GM18502 (cell line): Measurements from ENCODE around the gene ADAMTS8.

Experiments used
- ATAC-seq: cut with Tn5 transposase; IDR thresholded peaks from one replicate; pipeline ENCODE4 v1.9.1; 2021; ENCODE audit warnings: mild to moderate bottlenecking; ENCODE audit not compliant: unreplicated experiment, poor library complexity

The ADAMTS8 gene

DNA sequence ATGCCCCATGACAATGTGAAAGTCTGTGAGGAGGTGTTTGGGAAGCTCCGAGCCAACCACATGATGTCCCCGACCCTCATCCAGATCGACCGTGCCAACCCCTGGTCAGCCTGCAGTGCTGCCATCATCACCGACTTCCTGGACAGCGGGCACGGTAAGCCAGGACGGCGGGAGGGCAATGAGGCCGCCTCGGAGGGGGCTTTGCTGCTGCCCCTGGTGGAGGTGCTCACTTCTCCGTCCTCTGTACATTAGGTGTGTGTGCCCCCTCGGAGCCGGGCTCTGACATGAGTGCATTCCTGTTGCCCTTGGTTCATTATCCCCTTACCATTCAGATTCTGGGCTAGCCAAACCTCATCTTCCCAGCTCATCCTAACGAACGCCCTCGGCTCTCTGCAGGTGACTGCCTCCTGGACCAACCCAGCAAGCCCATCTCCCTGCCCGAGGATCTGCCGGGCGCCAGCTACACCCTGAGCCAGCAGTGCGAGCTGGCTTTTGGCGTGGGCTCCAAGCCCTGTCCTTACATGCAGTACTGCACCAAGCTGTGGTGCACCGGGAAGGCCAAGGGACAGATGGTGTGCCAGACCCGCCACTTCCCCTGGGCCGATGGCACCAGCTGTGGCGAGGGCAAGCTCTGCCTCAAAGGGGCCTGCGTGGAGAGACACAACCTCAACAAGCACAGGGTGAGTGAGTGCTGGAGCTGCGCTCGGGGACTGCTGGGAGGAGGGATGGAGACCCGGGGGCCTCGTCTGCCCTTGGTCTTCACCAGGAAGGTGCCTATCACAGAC is 33.9 kb upstream of the ADAMTS8 start:
- ATAC-seq, result no peak

DNA sequence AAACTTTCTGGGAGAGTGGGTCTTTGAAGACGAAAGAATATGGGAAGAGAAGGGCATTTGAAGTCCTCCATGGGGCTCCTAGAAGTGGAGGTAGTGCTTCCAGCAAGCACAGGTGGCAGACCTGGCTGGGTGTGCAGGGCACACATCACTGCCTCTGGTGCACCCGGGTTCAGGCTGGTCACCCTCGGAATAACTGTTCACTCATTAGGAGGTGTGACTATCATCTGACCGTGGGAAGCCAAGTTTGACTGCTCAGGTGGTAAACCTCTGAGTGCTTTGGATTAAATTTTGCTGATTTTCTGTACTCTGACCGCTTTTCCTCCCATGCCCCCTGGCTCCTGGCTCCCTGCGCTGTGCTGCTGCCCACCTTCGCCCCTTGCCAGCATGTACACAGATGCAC is 31.1 kb upstream of the ADAMTS8 start:
- no peak for ATAC-seq

DNA sequence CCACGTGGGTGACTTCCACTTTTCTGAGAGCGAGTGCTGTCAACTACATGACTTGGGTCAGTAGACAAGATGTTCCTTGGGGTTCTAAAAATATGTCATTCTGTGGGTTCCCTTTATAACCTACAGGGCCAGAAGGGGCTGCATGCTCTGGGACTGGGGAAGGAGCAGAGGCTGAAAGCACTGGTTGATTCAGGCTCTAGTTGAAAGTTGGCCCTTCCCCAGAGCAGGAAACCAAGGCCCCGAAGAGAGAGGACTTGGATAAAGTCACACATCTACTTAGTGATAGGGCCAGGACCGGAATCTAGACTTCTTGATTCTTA is 30.0 kb upstream of the ADAMTS8 start:
- ATAC-seq, result no peak

DNA sequence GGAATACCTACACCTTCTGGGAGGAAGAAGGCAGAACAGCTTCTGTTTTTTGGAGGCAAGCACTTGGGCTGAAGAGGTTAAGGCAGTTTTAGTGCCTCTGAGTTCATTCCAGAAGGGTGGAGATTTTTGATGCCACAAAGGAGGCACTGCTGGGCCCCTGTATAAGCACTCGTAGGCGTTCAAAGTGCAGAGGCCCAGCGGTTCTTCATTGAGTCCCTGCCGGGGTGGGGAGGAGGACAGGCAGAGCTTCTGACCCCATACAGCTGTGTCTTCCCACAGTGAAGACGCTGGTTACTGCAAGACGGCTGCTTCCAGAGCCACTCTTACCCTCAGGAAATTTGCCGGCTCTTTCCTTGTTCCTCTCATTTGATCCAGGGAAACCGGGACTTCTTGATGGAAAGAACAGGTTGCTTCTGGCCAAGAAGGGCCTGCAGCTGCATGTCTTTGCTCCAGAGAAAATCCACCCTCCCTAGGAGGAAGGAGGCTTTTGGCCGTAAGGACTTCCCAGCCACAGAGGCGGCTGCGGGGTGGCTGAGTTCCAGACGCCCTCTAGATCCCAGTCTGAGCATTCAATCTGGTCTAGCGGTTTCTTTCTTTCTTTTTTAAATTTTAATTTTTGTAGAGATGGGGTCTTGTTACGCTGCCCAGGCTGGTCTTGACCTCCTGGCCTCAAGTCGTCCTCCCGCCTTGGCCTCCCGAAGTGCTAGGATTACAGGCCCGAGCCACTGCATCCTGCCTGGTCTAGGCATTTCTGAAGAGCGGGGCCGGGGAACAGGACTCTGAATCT is 29.4 kb upstream of the ADAMTS8 start:
- no peak for ATAC-seq

DNA sequence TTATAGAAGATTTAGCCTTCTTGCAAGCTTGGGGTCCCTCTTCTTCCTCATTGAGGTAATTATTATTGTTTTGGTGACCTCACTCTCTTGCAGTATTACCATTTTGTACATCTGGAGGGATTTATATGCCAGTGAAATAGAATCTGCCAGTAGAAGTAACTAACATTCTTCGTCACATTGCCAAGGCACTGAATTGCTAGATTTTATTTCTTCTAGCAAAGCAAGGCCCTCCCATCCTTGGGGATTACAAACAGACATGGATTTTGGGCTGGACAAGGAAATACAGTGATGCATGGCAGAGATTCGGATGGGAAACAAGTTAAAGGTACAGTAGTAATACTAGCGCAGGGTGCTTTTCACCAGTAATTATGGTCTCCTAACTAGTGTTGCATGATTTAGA is 27.9 kb upstream of the ADAMTS8 start:
- ATAC-seq, result no peak

DNA sequence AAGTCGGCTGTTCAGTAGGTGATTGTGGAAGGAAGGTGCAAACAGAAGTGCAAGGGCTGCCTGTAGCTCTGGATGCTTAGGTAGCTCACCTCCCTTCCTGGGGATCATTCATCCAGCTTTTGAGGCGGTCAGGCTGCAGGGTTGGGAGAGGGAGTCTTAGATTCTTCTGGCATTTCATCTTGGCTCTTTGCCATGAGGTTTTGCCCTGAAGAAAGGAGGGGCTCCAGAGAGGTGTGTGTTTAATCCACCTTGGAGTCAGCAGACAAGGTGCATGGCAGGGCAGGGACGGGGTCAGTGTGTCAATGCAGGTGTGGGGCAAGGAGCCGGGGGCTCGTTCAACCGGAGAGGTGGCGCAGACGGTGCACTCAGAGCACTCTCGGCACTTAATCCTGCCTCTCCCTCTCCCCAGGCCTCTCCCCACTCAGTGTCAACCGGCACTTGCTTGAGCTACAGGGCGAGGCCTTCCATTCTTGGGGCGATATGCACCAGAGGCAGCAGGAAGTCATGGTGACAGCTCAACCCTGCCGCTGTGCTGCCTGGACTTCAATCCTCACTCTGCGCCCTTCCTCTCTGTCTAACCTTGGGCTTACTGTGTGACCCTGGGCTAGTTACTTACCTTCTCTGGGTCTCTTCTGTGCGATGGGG is 27.2 kb upstream of the ADAMTS8 start:
- no peak for ATAC-seq

DNA sequence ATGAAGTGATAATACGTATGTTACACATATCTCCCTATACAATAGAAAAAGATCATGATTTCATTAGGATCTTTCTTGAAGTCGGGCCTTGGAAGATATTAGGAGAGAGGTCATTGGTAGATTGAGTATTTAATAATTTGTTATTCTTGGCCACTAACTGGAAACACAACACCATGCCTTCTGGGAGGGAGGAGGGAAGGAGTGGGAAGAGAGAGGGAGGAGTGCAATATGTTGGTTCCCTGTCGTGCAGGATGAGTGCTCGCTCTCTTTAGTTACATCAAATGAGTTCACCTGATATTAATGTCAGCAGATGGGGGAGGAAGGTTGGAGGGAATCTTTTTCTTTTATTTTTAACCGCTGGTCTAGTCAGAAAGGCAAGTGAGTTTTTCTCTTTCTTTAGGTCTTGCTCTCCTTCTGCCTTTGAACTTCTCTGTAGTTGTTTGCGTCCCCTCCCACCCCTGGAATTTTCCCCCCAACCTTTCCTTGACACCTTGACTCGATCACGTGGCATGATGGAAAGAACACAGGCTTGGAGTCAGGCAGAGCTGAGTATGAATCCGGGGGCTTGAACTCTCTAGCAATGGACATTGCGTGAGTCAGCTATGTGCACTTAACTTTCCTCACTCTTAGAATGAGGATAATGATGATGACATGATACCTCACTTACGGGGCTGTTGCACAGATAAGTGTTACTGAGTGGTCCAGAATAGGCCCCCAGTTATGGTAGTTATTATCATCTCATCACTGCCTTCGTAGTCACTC is 26.3 kb upstream of the ADAMTS8 start:
- ATAC-seq, result no peak

DNA sequence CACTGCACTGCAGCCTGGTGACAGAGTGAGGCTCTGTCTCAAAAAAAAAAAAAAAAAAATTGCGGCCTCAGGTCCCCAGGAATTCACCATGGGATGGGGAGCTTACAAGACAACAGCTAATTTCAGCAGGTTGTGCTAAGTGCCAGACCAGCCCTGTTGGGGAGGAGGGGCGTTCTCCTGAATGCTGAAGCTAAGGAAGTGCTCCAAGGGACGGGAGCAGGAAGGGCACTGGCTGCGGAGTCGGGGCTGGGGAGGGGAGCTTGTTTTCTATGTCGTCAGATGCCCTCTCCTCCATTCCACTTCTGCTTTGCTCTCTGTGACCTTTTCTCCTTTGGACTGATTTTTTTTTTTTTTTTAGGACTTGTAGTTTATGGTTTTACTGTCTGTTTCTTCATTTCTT is 24.5 kb upstream of the ADAMTS8 start:
- ATAC-seq, result no peak

DNA sequence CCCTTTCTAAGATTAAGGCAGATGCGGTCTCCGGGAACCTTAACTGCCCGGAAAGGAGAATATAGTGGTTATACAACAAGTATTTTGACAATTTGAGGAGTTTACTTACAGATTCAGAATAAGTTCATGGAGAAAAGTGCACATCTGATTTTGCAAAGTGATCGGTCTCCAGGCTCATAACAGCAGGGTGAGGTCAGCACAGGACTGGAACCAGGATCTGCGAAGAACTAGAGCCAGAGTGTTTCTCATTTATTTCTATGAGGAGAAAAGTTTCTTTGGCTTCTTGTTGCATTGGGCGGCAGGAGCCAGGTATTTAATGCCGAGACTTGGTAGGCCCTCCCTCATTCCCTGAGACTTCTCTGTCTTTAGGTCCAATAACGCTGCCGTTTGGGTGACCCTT is 23.8 kb upstream of the ADAMTS8 start:
- no peak for ATAC-seq

DNA sequence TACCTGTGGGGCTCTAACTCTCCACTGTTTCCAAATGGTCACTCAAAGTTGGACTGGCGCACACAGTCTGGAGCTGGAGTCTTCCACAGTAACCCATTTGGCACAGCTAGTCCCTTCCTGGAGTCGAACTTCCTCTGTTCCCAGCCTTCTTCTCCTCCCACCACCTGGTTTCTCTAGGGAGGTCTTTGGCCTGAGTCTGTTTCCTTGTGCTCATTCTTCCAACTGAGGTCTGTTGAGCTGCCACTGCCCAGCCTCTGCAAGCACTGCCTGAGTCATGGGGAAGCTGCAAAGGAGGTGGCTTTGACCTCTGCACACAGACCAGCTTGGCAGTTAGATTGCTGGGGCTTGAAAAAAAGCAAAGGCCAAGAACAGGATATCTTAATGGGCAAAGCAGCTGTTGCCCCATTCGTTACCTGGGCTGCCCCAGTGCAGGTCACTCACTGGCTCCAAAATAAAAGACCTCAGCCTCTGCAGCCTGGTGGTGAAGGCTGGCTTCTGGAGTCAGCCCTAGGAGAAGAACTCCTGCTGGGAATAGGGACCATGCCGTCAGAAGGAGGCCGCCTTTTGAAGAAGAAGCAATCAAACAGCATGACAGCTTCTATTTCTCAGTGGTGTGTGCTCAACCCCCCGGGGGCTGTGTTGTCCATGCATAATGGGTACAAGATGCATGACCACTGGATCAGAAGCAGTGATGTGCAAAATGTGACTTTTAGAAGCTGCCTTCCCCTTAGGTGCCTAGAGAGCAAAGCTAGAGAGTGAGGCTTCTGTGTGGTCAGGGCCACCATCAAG is 23.0 kb upstream of the ADAMTS8 start:
- no peak for ATAC-seq

DNA sequence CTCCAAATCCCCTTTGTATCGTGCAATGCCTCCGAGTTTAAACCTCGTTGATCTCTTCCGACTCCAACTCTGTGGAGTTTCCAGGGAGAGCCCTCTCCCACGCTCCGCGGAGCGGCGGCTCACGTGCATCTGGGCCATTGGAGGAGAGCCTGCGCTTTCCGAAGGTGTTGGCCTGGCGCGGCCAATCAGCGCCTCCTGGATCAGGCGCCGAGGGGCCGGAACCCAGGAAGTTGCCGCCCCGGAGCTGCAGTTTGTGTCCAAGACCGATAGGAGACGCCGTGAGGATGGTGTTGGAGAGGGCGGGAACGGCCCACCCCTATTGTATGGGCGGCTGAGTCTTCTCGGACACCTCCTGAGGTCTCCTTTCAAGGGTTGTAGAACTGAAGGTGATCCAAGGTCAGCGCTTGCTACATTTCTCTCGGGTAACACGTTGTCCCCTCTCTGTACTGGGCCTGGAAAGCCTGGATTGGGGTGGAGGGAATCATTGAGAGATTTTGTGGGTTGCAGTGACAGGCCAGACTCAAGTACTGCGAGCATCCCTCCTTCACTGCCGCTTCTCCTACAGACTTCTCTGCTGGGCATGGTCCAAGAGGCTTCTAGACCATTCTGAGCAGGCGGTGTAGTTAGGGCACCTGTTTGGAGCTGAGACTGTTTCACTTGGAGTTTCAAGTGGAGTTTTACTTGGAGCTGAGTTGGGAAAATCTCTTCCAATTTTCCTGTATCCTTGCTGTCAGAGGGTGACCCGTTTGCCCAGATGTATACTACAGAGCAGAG is 21.8 kb upstream of the ADAMTS8 start:
- no peak for ATAC-seq

DNA sequence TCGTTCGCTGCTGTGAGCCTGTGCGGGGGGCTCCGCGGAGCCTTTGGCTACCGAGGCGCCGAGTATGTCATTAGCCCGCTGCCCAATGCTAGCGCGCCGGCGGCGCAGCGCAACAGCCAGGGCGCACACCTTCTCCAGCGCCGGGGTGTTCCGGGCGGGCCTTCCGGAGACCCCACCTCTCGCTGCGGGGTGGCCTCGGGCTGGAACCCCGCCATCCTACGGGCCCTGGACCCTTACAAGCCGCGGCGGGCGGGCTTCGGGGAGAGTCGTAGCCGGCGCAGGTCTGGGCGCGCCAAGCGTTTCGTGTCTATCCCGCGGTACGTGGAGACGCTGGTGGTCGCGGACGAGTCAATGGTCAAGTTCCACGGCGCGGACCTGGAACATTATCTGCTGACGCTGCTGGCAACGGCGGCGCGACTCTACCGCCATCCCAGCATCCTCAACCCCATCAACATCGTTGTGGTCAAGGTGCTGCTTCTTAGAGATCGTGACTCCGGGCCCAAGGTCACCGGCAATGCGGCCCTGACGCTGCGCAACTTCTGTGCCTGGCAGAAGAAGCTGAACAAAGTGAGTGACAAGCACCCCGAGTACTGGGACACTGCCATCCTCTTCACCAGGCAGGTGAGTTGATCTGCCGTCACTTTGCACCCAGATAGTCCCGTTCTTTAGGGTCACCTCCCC is 21.0 kb upstream of the ADAMTS8 start:
- ATAC-seq, result no peak

DNA sequence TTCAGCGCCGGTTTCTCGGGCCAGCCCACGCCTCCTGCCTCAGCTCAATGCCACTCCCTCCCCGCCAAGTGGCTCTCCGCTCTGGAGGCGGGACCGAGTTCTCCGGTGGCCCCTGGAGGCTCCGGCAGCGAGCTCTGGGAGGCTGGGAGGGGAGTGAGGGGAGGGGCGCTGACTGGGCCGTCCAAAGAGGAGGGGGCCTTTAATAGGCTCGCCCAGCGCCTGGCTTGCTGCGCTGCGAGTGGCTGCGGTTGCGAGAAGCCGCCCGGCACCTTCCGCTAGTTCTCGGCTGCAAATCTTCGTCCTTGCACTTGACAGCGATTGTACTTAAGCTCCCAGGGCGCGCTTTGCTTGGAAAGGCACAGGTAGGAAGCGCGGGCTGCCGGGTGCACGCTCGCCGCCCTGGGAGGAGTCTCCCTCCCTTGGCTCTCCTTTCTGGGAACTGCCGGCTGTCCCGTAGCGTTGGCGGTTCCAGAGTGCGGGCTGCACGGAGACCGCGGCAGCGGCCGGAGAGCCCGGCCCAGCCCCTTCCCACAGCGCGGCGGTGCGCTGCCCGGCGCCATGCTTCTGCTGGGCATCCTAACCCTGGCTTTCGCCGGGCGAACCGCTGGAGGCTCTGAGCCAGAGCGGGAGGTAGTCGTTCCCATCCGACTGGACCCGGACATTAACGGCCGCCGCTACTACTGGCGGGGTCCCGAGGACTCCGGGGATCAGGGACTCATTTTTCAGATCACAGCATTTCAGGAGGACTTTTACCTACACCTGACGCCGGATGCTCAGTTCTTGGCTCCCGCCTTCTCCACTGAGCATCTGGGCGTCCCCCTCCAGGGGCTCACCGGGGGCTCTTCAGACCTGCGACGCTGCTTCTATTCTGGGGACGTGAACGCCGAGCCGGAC is 20.3 kb upstream of the ADAMTS8 start, which contains the start of gene ADAMTS15:
TSS of gene ADAMTS15 (plus strand) at position 230 of the 894 bp plus-strand sequence. CDS start at position 559, 329 bp downstream.
- ATAC-seq, result no peak

DNA sequence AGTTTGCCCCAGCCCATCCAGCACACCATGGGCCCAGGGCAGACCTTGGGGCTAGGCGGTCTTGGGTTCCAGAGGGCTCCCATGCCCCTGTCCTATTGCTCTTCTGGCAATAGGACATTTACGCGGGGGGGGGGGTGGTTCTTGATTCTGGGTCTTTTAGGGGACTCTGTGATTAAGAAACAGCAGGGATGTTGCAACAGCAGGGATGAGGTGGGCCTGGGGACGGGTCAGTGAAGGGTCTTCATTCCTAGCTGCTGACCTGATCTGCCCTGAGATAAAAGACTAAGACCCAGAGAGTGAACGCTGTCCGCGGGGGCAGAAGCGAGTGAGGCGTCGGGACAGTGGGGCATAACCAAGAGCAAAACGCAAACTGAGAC is 19.6 kb upstream of the ADAMTS8 start:
- ATAC-seq, result no peak

DNA sequence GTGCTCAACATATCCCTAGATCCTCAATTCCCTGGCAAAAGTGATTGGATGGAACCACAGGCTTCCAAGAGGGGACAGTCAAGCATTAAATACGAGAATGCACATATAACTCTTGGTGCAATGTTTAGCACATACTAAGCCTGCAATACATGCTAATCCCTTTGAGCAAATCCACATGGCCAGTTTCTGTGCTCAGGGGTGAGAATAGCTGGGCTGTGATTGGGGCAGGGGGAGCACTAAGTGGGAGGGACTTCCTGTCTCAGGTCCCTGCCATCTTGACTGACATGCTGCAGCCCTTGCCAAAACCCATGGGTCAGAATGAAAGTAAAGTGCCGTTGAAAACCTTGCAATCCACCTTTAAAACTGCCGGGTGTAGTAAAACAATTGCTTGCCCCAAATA is 17.4 kb upstream of the ADAMTS8 start:
- no peak for ATAC-seq

DNA sequence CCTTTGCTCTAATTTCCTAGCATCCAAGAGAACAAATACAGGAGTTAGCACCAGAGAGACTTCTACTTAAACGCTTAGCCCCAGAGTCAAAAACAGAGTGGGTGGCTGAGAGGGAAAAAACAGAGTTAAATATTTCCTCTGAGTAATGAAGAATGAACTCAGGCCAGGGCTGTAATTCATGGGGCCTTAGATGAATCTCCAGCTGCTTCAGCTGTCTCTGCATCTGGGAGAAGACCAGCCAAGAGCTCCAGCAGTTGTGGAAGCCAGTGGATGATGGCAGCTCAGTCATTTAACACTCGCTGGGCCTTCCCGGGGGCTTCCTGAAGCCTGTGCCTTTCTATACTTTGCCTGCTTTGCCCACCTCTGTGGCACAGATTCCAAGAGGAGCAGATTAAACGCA is 14.3 kb upstream of the ADAMTS8 start:
- ATAC-seq, result no peak

DNA sequence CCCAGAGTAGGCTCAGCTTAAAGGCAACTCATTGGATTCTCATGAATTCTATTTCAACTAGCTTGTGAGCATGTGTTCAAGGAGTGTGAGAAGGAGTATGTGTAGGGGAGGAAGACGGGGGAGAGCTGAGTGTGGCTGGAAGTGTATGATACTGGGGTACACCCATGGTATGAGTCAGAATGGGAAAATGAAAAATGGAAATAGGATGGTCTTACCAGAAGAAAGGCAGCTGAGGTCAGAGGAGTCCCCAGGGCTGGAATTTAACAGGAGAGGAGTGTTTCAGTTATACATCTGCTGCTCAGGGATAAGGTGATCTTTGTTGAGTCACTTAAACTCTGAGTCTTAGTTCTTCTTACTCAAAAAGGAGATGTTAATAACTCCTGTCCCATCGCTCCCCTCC is 13.3 kb upstream of the ADAMTS8 start:
- no peak for ATAC-seq

DNA sequence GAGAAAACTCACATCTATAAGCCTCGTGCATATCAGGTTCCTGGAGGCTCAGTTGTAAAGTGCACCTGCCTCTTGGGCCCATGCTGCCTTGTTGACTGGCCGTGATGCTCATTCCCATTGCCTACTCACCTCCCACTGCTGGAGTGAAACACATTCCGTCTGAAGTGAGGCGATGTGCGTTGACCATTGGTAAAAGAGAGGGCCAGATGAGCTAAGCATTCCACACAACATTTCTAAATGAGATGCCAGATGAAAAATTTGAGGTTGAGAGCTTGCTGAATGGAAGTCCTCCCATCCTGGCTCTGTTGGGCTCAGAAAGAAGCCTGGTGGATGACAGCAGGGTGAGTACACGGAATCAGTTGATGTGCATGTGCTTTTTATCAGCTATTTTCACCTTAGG is 11.5 kb upstream of the ADAMTS8 start:
- no peak for ATAC-seq
